Kidney epithelial cell (primary cell): ENCODE results near the gene CASQ2. TPM values are rescaled to one million over a fixed set of nuclear protein-coding genes. Genes with fewer than 3 reads are reported as not detected.

Experiments
- DNase-seq: peaks from one replicate; pipeline ENCODE4 v3.0.0-alpha.2; 2010; ENCODE audit warnings: low read depth
- H3K27me3 ChIP-seq: 2 replicates; pipeline ENCODE4 v1.6.0; 2011; ENCODE audit warnings: low read length; ENCODE audit not compliant: control insufficient read depth, insufficient read depth
- H3K36me3 ChIP-seq: 2 replicates; pipeline ENCODE4 v1.5.1; 2011; ENCODE audit warnings: low read length; ENCODE audit not compliant: control insufficient read depth, insufficient read depth
- H3K4me3 ChIP-seq: 2 replicates; pipeline ENCODE4 v1.5.1; 2011; ENCODE audit warnings: low read depth, mild to moderate bottlenecking, control low read depth, low read length
- CTCF ChIP-seq: IDR thresholded peaks from 2 replicates; pipeline ENCODE4 v1.5.1; 2011; ENCODE audit warnings: mild to moderate bottlenecking, moderate library complexity, low read length, control low read depth, inconsistent platforms; ENCODE audit not compliant: insufficient read depth, poor library complexity, severe bottlenecking
- total RNA-seq: library from RNA; depleted of rRNA; stranded (reverse); fragments of >200 nt; gene quantifications from 2 replicates; pipeline ENCODE4 v1.2.3, GENCODE V29; 2015

Gene CASQ2
- total RNA-seq: not detected in 2 replicates

DNA sequence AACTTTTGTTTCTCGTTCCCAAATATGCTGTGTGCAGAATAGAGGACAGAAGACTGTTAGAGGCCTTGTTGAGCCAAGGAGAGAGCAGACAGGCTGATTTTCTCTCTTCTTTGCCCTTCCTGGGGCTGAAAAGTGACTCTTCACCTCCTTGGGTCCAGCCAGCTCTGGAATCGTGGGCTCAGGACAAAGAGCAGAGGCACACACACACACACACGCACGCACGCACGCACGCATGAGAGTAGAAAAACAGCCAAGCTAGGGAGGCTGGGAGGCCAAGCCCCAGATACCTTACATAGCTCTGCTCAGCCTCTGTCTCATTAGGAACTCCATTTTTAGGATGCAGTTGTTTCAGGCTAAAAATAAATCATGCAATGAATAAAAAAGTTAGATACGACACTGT is at the start of gene CASQ2:
TSS of gene CASQ2 (minus strand) at position 166 of the 400 bp plus-strand sequence. CDS start 173 bp downstream, outside the sequence.
- Histone ChIP-seq H3K27me3 (no peaks in the 10 kb centered on the region), H3K4me3 (no peak within 1 kb of the TSS), H3K36me3 (no peaks in the 10 kb centered on the region)
- no peak for DNase-seq
- TF ChIP-seq CTCF: no peak

DNA sequence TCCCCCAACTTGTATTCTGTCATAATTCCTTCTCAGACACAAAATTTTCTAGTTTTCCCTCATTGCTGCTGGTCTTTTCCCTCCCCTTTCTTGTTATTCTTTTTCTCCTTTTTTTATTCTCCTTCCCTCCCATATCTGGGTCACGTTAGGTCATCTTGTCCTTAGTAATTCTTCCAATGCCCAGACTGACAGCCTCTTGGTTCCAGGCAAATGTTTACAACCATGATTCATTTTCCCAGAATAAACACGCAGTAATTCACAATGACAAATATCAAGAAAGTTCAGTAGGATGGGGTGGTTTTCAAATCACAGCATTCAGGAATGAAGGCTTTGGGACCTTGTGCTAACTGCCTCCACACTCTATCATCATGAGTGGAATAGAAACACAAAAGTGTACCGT is 47.2 kb upstream of the CASQ2 start:
- no peak for TF ChIP-seq CTCF
- Histone ChIP-seq H3K27me3 (no peaks in the 10 kb centered on the region), H3K4me3 (no peak overlapping the region), H3K36me3 (no peaks in the 10 kb centered on the region)
- no peak for DNase-seq

- Histone ChIP-seq H3K36me3 (no peaks in the 10 kb centered on the region), H3K4me3 (no peak overlapping the region), H3K27me3 (no peaks in the 10 kb centered on the region)
- no peak for TF ChIP-seq CTCF
- no peak for DNase-seq
Measured at GRCh38 chr1:115814685-115815398, 46.3 kb upstream of the CASQ2 start.

DNA sequence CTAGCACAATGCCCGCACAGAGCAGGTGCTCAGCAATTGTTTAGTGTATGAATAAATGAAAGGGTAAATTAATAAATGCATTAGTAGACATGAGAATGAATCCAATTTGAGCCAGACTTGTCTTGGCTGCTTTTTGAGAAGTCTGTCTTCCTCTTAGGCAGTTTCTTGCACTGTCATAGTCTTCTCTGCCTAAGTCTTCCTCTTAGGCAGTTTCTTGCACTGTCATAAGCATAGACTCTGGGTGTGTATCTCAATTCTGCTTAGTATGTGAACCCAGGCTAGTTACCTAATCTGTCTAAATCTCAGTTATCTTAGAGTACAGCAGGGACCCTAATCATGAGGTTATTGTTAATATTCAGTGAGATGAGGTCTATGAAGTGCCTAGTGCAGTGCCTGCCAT is 45.2 kb upstream of the CASQ2 start:
- no peaks in the 10 kb centered on the region for H3K36me3 ChIP-seq

GRCh38 chr1:115811140-115811828 is 42.8 kb upstream of the CASQ2 start:
- no peaks in the 10 kb centered on the region for H3K36me3 ChIP-seq
- no peak for TF ChIP-seq CTCF
- no peak overlapping the region for H3K4me3 ChIP-seq
- no peaks in the 10 kb centered on the region for H3K27me3 ChIP-seq
- DNase-seq: no peak

More for the DNA sequence above, 45.2 kb upstream of the CASQ2 start:
- DNase-seq: no peak
- H3K27me3 ChIP-seq: no peaks in the 10 kb centered on the region
- no peak overlapping the region for H3K4me3 ChIP-seq
- no peak for TF ChIP-seq CTCF
